PC-3 (cell line): Measurements from ENCODE around the gene MEAF6. TPM values are rescaled to one million over a fixed set of nuclear protein-coding genes. Genes with fewer than 3 reads are reported as not detected.

ENCODE experiments used
- ATAC-seq: fragments of 200-7000 bp; cut with Tn5 transposase; 2 replicates; pipeline ENCODE4 v1.9.1; 2020; ENCODE audit warnings: mild to moderate bottlenecking, moderate library complexity
- BruUV-seq: library from RNA; stranded (reverse); fragments of 400-500 nt; replicated peaks from 2 replicates; lab custom pipeline; 2021; lab: Mats Ljungman, UMichigan
- CTCF ChIA-PET: fragments of 300-600 bp; sonication (Branson Sonifier 250); formaldehyde crosslinking; loops from one replicate; lab custom pipeline; 2022; ENCODE audit warnings: antibody characterized with exemption; lab: Charles Lee
- POLR2A ChIA-PET: fragments of 300-600 bp; sonication (Branson Sonifier 250); formaldehyde crosslinking; loops from one replicate; lab custom pipeline; 2022; ENCODE audit warnings: antibody characterized with exemption; ENCODE audit not compliant: unreplicated experiment; lab: Charles Lee
- DNase-seq: peaks from one replicate; pipeline ENCODE4 v3.0.0-alpha.2; 2015
- H2AFZ ChIP-seq: fragments of 300-600 bp; sonication (generic); 2 replicates; pipeline ENCODE4 v1.6.0; 2016; ENCODE audit warnings: antibody characterized with exemption, low read length
- H3F3A ChIP-seq: fragments of 300-600 bp; sonication (generic); one replicate; pipeline ENCODE4 v1.6.0; 2017; ENCODE audit warnings: antibody characterized with exemption, low read length, control low read depth, mild to moderate bottlenecking; ENCODE audit not compliant: unreplicated experiment
- H3K27ac ChIP-seq: fragments of 300-600 bp; sonication (generic); 2 replicates; pipeline ENCODE4 v1.5.1; 2016; ENCODE audit warnings: mild to moderate bottlenecking, low read length
- H3K27me3 ChIP-seq: fragments of 300-600 bp; sonication (generic); 2 replicates; pipeline ENCODE4 v1.6.1; 2016; ENCODE audit warnings: low read length, mixed read lengths
- H3K36me3 ChIP-seq: fragments of 300-600 bp; sonication (generic); 2 replicates; pipeline ENCODE4 v1.6.1; 2016; ENCODE audit warnings: low read depth, mixed run types, low read length, mixed read lengths
- H3K4me1 ChIP-seq: fragments of 300-600 bp; sonication (generic); 2 replicates; pipeline ENCODE4 v1.5.1; 2016; ENCODE audit warnings: low read length; ENCODE audit not compliant: insufficient read depth
- H3K4me2 ChIP-seq: fragments of 300-600 bp; sonication (generic); 2 replicates; pipeline ENCODE4 v1.6.0; 2016; ENCODE audit warnings: low read length
- H3K4me3 ChIP-seq: fragments of 300-600 bp; sonication (generic); 2 replicates; pipeline ENCODE4 v1.5.1; 2016; ENCODE audit warnings: mild to moderate bottlenecking, low read length, mixed read lengths
- H3K79me2 ChIP-seq: fragments of 300-600 bp; sonication (generic); 2 replicates; pipeline ENCODE4 v1.6.1; 2017; ENCODE audit warnings: low read length, mixed read lengths
- H3K9ac ChIP-seq: fragments of 300-600 bp; sonication (generic); 2 replicates; pipeline ENCODE4 v1.6.0; 2016; ENCODE audit warnings: mild to moderate bottlenecking, low read length
- H3K9me2 ChIP-seq: fragments of 300-600 bp; sonication (generic); replicated peaks from 2 replicates; pipeline ENCODE4 v1.6.1; 2016; ENCODE audit warnings: mixed run types, low read length, mixed read lengths
- H3K9me3 ChIP-seq: fragments of 300-600 bp; sonication (generic); 2 replicates; pipeline ENCODE4 v1.6.1; 2016; ENCODE audit warnings: low read length, mixed read lengths
- H4K20me1 ChIP-seq: fragments of 300-600 bp; sonication (generic); 2 replicates; pipeline ENCODE4 v1.6.1; 2016; ENCODE audit warnings: low read length, mixed read lengths
- EZH2 ChIP-seq: fragments of 300-600 bp; sonication (generic); IDR thresholded peaks from one replicate; pipeline ENCODE4 v1.6.1; 2017; ENCODE audit warnings: antibody characterized with exemption, mild to moderate bottlenecking, low read length; ENCODE audit not compliant: unreplicated experiment
- EZH2phosphoT487 ChIP-seq: fragments of 300-600 bp; sonication (generic); IDR thresholded peaks from 2 replicates; pipeline ENCODE4 v1.6.1; 2018; ENCODE audit warnings: mild to moderate bottlenecking, antibody characterized with exemption, low read length, borderline replicate concordance
- intact Hi-C: fragments of 100-400 bp; cut with micrococcal nuclease; formaldehyde crosslinking; loops from 2 replicates; pipeline ENCODE4 v1.9.0; 2023
- total RNA-seq: library from RNA; depleted of rRNA; stranded (reverse); fragments of >200 nt; gene quantifications from 2 replicates; pipeline ENCODE4 v1.2.3, GENCODE V29; 2014
- TF ChIP-seq, protein P1 (sequence below): fragments of 300-600 bp; sonication (generic); conservative IDR thresholded peaks from 2 replicates; pipeline ENCODE4 v1.5.1; 2017; ENCODE audit warnings: antibody characterized with exemption, low read depth, mild to moderate bottlenecking, low read length

Gene MEAF6
- total RNA-seq, 1 experiment from 2014 or later: 87.0 TPM

DNA sequence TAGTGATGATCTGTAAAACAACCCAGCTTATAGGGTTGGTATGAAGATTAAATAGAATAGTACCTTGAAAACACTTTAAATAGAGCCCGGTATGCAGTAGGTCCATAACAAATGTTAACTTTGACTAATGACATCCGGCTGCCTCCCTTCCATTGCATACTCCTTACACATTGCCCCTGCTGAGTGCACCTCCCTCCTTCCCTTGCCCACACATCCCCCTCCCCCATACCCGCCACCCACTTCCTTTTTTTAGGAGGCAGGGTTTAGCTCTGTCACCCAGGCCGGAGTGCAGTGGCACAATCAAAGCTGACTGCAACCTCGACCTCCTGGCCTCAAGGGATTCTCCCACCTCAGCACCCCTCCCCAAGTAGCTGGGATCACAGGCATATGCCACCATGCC is 64.6 kb downstream of the MEAF6 start:
- Histone ChIP-seq H2AFZ (no peak overlapping the region), H3K9me3 (no peaks in the 10 kb centered on the region), H3K27me3 (no peaks in the 10 kb centered on the region), H3K4me2 (no peak overlapping the region), H4K20me1 (no peaks in the 10 kb centered on the region), H3K79me2 (no peaks in the 10 kb centered on the region), H3K36me3 (no peaks in the 10 kb centered on the region), H3F3A (no peaks in the 10 kb centered on the region), H3K4me3 (no peak overlapping the region), H3K27ac (no peak overlapping the region), H3K4me1 (peaks cover 20% of the 10 kb centered on the region), H3K9me2 (no peaks in the 10 kb centered on the region), H3K9ac (no peak overlapping the region)
- POLR2A ChIA-PET: no interaction called here
- no peak for TF ChIP-seq EZH2phosphoT487
- no peak for TF ChIP-seq EZH2
- TF ChIP-seq, protein P1, sequence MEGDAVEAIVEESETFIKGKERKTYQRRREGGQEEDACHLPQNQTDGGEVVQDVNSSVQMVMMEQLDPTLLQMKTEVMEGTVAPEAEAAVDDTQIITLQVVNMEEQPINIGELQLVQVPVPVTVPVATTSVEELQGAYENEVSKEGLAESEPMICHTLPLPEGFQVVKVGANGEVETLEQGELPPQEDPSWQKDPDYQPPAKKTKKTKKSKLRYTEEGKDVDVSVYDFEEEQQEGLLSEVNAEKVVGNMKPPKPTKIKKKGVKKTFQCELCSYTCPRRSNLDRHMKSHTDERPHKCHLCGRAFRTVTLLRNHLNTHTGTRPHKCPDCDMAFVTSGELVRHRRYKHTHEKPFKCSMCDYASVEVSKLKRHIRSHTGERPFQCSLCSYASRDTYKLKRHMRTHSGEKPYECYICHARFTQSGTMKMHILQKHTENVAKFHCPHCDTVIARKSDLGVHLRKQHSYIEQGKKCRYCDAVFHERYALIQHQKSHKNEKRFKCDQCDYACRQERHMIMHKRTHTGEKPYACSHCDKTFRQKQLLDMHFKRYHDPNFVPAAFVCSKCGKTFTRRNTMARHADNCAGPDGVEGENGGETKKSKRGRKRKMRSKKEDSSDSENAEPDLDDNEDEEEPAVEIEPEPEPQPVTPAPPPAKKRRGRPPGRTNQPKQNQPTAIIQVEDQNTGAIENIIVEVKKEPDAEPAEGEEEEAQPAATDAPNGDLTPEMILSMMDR: no peak
- DNase-seq (no peak), ATAC-seq (0 out of 2 replicates have a peak, but pooled peaks have one; percentile 12)
- no TSS peak for BruUV-seq
- intact Hi-C loops: no loop called here
- CTCF ChIA-PET: no interaction called here

DNA sequence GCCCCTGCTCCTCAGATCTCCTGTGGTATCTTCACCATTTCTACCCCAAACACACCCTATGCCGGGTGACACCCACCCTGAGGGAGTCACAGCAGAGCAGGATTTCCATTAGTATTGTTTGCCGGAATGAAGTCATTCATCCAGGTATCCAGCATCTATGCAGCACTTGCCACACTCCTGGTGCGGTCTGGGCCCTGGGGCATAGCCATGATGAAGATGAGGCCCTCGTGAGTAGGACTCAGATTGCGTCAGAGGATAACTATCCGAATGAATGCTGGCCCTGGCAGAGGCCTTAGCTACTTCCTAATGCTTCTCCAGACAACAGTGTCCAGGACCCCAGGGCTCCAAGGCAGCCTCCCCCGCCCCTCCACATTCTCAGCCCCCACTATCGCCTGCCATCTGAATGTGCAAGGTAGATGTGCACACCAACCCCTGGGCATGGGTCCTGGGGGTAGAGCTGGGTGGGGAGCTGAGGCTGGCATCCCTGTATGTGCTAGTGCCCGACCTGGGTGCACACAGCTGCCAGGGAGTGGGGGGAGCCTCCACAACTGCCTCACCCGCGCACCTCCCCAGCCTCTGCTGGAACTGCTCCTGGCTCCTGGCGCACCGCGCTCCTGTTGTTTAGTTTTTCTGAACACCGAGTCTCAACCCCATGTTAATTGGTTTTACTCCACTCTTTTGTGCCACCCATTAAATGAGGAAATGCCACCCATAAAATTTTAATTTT is 65.7 kb downstream of the MEAF6 start:
- no peaks in the 10 kb centered on the region for H3K36me3 ChIP-seq
- H3K79me2 ChIP-seq: no peaks in the 10 kb centered on the region
- TF ChIP-seq EZH2 (no peak), EZH2phosphoT487 (no peak)
- TF ChIP-seq, protein P1: no peak
- no peak overlapping the region for H3K9ac ChIP-seq
- no peak overlapping the region for H3K4me3 ChIP-seq
- no peak overlapping the region for H3K27ac ChIP-seq
- no peaks in the 10 kb centered on the region for H3K9me2 ChIP-seq
- no TSS peak for BruUV-seq
- intact Hi-C loops: no loop called here
- ChIA-PET CTCF (interaction anchor here (0.5 kb wide), 2 partner anchors 38 to 187 kb away, joined by 3 read pairs; no protein-coding TSS in a partner anchor), POLR2A (interaction anchor here (0.7 kb wide), 1 partner anchor 1637 kb away, joined by 3 read pairs; no protein-coding TSS in a partner anchor)
- DNase-seq (peak; percentile 83), ATAC-seq (peak; percentile 42)
- no peaks in the 10 kb centered on the region for H3K9me3 ChIP-seq
- H2AFZ ChIP-seq: no peak overlapping the region
- 0 out of 2 replicates have a peak overlapping the region, but pooled peaks have one; percentile 18 for H3K4me2 ChIP-seq
- H4K20me1 ChIP-seq: no peaks in the 10 kb centered on the region
- no peaks in the 10 kb centered on the region for H3F3A ChIP-seq
- peaks cover 19% of the 10 kb centered on the region for H3K4me1 ChIP-seq
- H3K27me3 ChIP-seq: no peaks in the 10 kb centered on the region

DNA sequence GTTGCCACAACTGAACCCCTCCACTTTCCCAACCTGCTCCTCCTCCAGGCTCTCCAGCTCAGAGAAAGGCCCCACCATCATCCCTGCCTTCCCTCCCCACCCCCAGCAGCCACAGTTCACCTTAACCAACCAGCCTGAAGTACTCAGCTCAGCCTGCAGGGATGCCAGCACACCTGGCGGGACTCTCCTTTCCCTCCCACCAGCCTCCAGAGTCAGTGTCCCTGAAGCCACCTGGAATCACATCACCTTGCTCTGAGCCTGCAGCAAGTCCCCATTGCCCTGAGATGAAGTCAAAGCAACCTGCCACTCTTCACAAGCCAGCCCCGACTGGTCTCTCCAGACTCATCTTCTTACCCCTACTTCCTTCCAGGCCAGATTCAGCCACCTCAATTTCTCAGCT is 66.4 kb downstream of the MEAF6 start:
- H3K4me1 ChIP-seq: peaks cover 19% of the 10 kb centered on the region
- peak; percentile 20 for DNase-seq
- no peak overlapping the region for H3K9ac ChIP-seq
- no peaks in the 10 kb centered on the region for H3K36me3 ChIP-seq
- no peak overlapping the region for H3K4me3 ChIP-seq
- ChIA-PET POLR2A (no interaction called here), CTCF (interaction anchor here (0.5 kb wide), 1 partner anchor 39 kb away, joined by 3 read pairs; no protein-coding TSS in a partner anchor)
- no peaks in the 10 kb centered on the region for H3K9me3 ChIP-seq
- no peaks in the 10 kb centered on the region for H3K79me2 ChIP-seq
- no peak overlapping the region for H3K4me2 ChIP-seq
- peak; percentile 11; the same call in 1 of the 2 replicates for ATAC-seq
- BruUV-seq: no TSS peak
- TF ChIP-seq, protein P1: no peak
- no peak for TF ChIP-seq EZH2
- no peaks in the 10 kb centered on the region for H3K9me2 ChIP-seq
- H4K20me1 ChIP-seq: no peaks in the 10 kb centered on the region
- intact Hi-C loops: no loop called here
- H2AFZ ChIP-seq: no peak overlapping the region
- H3F3A ChIP-seq: no peaks in the 10 kb centered on the region
- peaks cover 5% of the 10 kb centered on the region; the same call in 1 of the 2 replicates for H3K27me3 ChIP-seq
- no peak overlapping the region for H3K27ac ChIP-seq
